ENCODE data around the gene MYBPHL. TPM values are rescaled to one million over a fixed set of nuclear protein-coding genes. Genes with fewer than 3 reads are reported as not detected.

MYBPHL gene
- total and polyA plus RNA-seq, 4 donors: 0.34 to 3.3 (median 1.4) TPM

GRCh38 chr1:109271458-109271857, 35.4 kb downstream of the MYBPHL start:
- H3K4me1 ChIP-seq (ENCODE audit: control insufficient read depth in 5 of 5, insufficient read depth in 5 of 5, low read length in 5 of 5): peaks cover 0 to 40% (median 2%) of the 10 kb centered on the region in 5 donors
- no peak overlapping the region for H3K4me3 ChIP-seq
- TF ChIP-seq CTCF (IDR thresholded peaks at IDR 0.05; ENCODE audit: control extremely low read depth, extremely low read depth): no peak
- no peak overlapping the region for H3K27ac ChIP-seq (ENCODE audit: low read depth in 1 of 2, low read length in 1 of 2)
- H3K9ac ChIP-seq (ENCODE audit: insufficient read depth in 1 of 2, low read length in 2 of 2): no peak overlapping the region
- ATAC-seq (ENCODE audit: insufficient read depth, low FRiP score) (no peak), DNase-seq (no peak)
- H3K36me3 ChIP-seq (ENCODE audit: control insufficient read depth in 4 of 4, insufficient read depth in 4 of 4, low read length in 4 of 4): peaks cover 0 to 4% (median 0%) of the 10 kb centered on the region in 4 donors
- no peaks in the 10 kb centered on the region for H3K9me3 ChIP-seq (ENCODE audit: control insufficient read depth in 4 of 4, insufficient read depth in 3 of 4, low read length in 3 of 4)
- WGBS, 2 donors: 90 to 98% methylated on average over 6 of the region's 6 CpGs
- H3K27me3 ChIP-seq (ENCODE audit: control insufficient read depth in 3 of 3, insufficient read depth in 3 of 3, low read length in 2 of 3): no peaks in the 10 kb centered on the region

- peaks cover 0 to 38% (median under 1%) of the 10 kb centered on the region in 5 donors for H3K4me1 ChIP-seq (ENCODE audit: control insufficient read depth in 5 of 5, insufficient read depth in 5 of 5, low read length in 5 of 5)
- 90 to 93% methylated on average over 19 to 20 of the region's 20 CpGs for WGBS, 2 donors
- H3K27ac ChIP-seq (ENCODE audit: low read depth in 1 of 2, low read length in 1 of 2): no peak overlapping the region
- H3K27me3 ChIP-seq (ENCODE audit: control insufficient read depth in 3 of 3, insufficient read depth in 3 of 3, low read length in 2 of 3): no peaks in the 10 kb centered on the region
- DNase-seq: no peak
- ATAC-seq (ENCODE audit: insufficient read depth, low FRiP score): no peak
- H3K9ac ChIP-seq (ENCODE audit: insufficient read depth in 1 of 2, low read length in 2 of 2): no peak overlapping the region
- peaks cover 0 to 4% (median 0%) of the 10 kb centered on the region in 4 donors for H3K36me3 ChIP-seq (ENCODE audit: control insufficient read depth in 4 of 4, insufficient read depth in 4 of 4, low read length in 4 of 4)
- H3K4me3 ChIP-seq: no peak overlapping the region
- no peak for TF ChIP-seq CTCF (IDR thresholded peaks at IDR 0.05; ENCODE audit: control extremely low read depth, extremely low read depth)
- no peaks in the 10 kb centered on the region for H3K9me3 ChIP-seq (ENCODE audit: control insufficient read depth in 4 of 4, insufficient read depth in 3 of 4, low read length in 3 of 4)
These were observed 36.0 kb downstream of the MYBPHL start for GRCh38 chr1:109270623-109271317.

GRCh38 chr1:109269981-109270622, 36.7 kb downstream of the MYBPHL start:
- Histone ChIP-seq H3K9me3 (ENCODE audit: control insufficient read depth in 4 of 4, insufficient read depth in 3 of 4, low read length in 3 of 4) (no peaks in the 10 kb centered on the region), H3K4me3 (no peak overlapping the region), H3K27me3 (ENCODE audit: control insufficient read depth in 3 of 3, insufficient read depth in 3 of 3, low read length in 2 of 3) (no peaks in the 10 kb centered on the region), H3K27ac (ENCODE audit: low read depth in 1 of 2, low read length in 1 of 2) (no peak overlapping the region), H3K4me1 (ENCODE audit: control insufficient read depth in 5 of 5, insufficient read depth in 5 of 5, low read length in 5 of 5) (peaks cover 0 to 32% (median 0%) of the 10 kb centered on the region in 5 donors), H3K36me3 (ENCODE audit: control insufficient read depth in 4 of 4, insufficient read depth in 4 of 4, low read length in 4 of 4) (peaks cover 0 to 4% (median 0%) of the 10 kb centered on the region in 4 donors), H3K9ac (ENCODE audit: insufficient read depth in 1 of 2, low read length in 2 of 2) (no peak overlapping the region)
- 95 to 97% methylated on average over 17 of the region's 17 CpGs for WGBS, 2 donors
- no peak for TF ChIP-seq CTCF (IDR thresholded peaks at IDR 0.05; ENCODE audit: control extremely low read depth, extremely low read depth)
- ATAC-seq (ENCODE audit: insufficient read depth, low FRiP score) (no peak), DNase-seq (no peak)
